NT2/D1 (cell line): ENCODE data around the gene FBXO46.

Experiments used
- SUZ12 ChIP-seq: IDR thresholded peaks from 2 replicates; pipeline ENCODE4 v1.6.1; 2011; ENCODE audit not compliant: insufficient read length, insufficient read depth; ENCODE audit errors: extremely low read depth
- YY1 ChIP-seq: IDR thresholded peaks from 2 replicates; pipeline ENCODE4 v1.6.1; 2011; ENCODE audit not compliant: insufficient read length, insufficient read depth

- no peak for TF ChIP-seq YY1
- TF ChIP-seq SUZ12: no peak
These were observed 39.1 kb upstream of the FBXO46 start for GRCh38 chr19:45769821-45770191.
